HL-60 (cell line): ENCODE results near the gene MFN2.

Experiments
- CTCF ChIP-seq: IDR thresholded peaks from one replicate; pipeline ENCODE4 v1.5.1; 2011; ENCODE audit warnings: low read length, control low read depth, inconsistent platforms; ENCODE audit not compliant: insufficient read depth
- GABPA ChIP-seq: IDR thresholded peaks from 2 replicates; pipeline ENCODE4 v1.6.1; 2012; ENCODE audit warnings: low read depth
- SPI1 ChIP-seq: IDR thresholded peaks from 2 replicates; pipeline ENCODE4 v1.6.1; 2012; ENCODE audit warnings: low read depth, mild to moderate bottlenecking, borderline replicate concordance

GRCh38 chr1:12028248-12028647 lies 48.0 kb downstream of the MFN2 start:
- no peak for TF ChIP-seq GABPA
- TF ChIP-seq CTCF = no peak
- TF ChIP-seq SPI1 = no peak
